ENCODE data around the gene APEH. TPM values are rescaled to one million over a fixed set of nuclear protein-coding genes. Genes with fewer than 3 reads are reported as not detected.

APEH gene
- total and polyA plus RNA-seq, 3 donors from 2014 or later = 72.3 to 94.5 (median 76.7) TPM

DNA sequence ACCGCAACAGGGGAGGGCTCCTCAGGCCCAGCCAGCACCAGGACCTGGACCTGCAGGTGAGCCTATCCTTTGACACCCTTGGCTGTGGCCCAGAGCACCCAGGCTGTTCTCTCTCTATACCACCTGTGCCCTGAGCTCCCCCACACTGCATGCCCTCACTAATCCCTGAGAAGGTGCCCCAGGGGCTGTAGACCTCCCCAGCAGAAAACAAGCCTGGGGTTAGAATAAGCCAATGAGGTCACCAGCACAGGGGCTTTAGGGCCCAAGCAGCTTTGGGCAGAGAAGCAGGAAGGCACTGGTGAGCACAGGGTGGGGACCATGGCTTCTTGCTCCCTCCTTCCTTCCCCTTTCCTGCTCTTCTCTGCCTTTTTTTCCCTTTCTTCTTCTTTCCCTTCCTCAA lies 10.3 kb upstream of the APEH start:
- no peaks in the 10 kb centered on the region for H3K27me3 ChIP-seq
- 88% methylated on average over 1 of the region's 1 CpG; no CpG with 5 or more reads in 1 of the 2 donors for WGBS, 2 donors
- no peak overlapping the region for H3K4me3 ChIP-seq
- no peaks in the 10 kb centered on the region for H3K4me1 ChIP-seq
- no peaks in the 10 kb centered on the region for H3K36me3 ChIP-seq (ENCODE audit: low read depth, missing control alignments)
- DNase-seq = no peak
- H3K27ac ChIP-seq = no peak overlapping the region
- TF ChIP-seq, protein P1, sequence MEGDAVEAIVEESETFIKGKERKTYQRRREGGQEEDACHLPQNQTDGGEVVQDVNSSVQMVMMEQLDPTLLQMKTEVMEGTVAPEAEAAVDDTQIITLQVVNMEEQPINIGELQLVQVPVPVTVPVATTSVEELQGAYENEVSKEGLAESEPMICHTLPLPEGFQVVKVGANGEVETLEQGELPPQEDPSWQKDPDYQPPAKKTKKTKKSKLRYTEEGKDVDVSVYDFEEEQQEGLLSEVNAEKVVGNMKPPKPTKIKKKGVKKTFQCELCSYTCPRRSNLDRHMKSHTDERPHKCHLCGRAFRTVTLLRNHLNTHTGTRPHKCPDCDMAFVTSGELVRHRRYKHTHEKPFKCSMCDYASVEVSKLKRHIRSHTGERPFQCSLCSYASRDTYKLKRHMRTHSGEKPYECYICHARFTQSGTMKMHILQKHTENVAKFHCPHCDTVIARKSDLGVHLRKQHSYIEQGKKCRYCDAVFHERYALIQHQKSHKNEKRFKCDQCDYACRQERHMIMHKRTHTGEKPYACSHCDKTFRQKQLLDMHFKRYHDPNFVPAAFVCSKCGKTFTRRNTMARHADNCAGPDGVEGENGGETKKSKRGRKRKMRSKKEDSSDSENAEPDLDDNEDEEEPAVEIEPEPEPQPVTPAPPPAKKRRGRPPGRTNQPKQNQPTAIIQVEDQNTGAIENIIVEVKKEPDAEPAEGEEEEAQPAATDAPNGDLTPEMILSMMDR (IDR thresholded peaks at IDR 0.05) = no peak
- no peak for TF ChIP-seq POLR2A (IDR thresholded peaks at IDR 0.05)
- intact Hi-C loops (cut with DNase I; ENCODE audit: low total_unique reads) = no loop called here
- H3K9me3 ChIP-seq = no peaks in the 10 kb centered on the region

DNA sequence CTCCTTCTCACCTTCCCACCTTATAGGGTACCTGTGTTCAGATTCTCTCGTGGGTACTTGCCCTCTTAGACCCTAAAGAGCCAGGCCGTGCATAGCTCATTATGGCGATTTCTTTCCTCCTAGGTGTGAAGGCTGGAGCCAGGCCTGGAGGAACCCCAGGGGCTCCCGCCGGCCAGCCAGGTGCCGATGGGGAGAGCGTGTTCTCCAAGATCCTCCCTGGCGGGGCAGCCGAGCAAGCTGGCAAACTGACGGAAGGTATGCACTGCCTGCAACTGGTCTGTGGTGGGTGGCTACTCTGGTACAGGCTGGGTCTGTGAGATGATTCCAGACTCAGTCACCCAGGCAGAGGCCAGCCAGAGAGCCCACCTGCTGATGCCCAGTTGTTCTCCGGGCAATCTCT lies 9.9 kb upstream of the APEH start:
- H3K4me3 ChIP-seq = no peak overlapping the region
- 95 to 100% methylated on average over 8 to 11 of the region's 11 CpGs for WGBS, 2 donors
- no peaks in the 10 kb centered on the region for H3K27me3 ChIP-seq
- intact Hi-C loops (cut with DNase I; ENCODE audit: low total_unique reads) = no loop called here
- no peaks in the 10 kb centered on the region for H3K9me3 ChIP-seq
- H3K27ac ChIP-seq = no peak overlapping the region
- no peaks in the 10 kb centered on the region for H3K4me1 ChIP-seq
- no peak for TF ChIP-seq POLR2A (IDR thresholded peaks at IDR 0.05)
- TF ChIP-seq, protein P1 (IDR thresholded peaks at IDR 0.05) = no peak
- H3K36me3 ChIP-seq (ENCODE audit: low read depth, missing control alignments) = no peaks in the 10 kb centered on the region
- DNase-seq = no peak

DNA sequence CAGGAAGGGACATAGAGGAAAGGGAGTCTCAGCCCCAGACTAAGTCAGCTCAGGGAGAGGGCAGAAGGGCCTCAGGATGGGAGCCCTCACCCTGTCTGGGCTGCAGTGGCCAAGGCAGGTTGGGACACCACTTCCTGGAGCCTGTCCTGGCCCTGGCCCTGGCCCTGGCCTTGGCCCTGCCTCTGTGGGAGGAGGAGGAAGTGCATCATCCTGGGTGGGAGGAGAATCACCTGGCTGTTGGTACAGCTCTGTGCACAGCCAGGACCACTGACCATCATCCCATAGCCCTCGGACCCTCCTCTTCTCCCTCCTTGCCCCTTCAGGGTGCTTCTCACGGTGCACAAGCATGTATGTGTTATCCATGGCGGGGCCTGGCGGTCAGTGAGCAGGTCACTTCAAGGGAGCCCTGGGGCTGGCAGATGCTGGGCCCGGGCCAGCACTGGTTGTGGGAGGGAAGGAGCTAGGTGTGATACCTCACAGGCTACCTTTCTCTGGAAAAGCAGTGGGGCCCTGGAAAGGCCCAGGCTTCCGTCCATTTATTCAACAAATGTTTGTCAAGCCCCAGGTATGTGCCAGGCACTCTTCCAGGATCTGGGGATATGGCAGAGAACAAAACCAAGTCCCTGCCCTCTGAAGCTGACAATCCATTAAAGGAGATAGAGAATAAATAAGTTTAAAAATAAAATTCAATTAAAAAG lies 8.2 kb upstream of the APEH start:
- H3K36me3 ChIP-seq (ENCODE audit: low read depth, missing control alignments) = no peaks in the 10 kb centered on the region
- H3K4me3 ChIP-seq = no peak overlapping the region
- WGBS, 2 donors = 87 to 93% methylated on average over 6 of the region's 6 CpGs
- no peak overlapping the region for H3K27ac ChIP-seq
- intact Hi-C loops (cut with DNase I; ENCODE audit: low total_unique reads) = no loop called here
- H3K9me3 ChIP-seq = no peaks in the 10 kb centered on the region
- H3K4me1 ChIP-seq = no peaks in the 10 kb centered on the region
- DNase-seq = no peak
- no peak for TF ChIP-seq POLR2A (IDR thresholded peaks at IDR 0.05)
- TF ChIP-seq, protein P1 (IDR thresholded peaks at IDR 0.05) = no peak
- H3K27me3 ChIP-seq = no peaks in the 10 kb centered on the region

DNA sequence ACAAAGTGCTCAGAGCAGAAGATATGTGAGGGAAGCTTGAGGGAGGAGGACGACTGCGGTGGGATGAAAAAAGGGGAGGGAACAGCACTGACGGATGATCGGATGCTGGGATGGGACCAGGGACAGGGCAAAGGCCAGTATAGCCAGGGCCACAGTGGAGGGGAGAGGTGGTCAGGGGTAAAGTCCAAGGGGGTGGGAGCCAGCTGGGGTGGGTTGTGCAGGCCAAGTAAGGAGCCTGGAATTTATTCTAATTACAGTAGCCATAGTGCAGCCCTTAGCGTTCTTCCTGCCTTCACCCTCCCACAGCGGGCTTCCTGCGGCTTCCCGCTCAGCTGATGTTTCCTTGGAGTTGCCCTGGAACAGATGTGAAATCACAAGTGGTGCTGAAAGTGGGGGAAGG lies 7.6 kb upstream of the APEH start:
- no peaks in the 10 kb centered on the region for H3K4me1 ChIP-seq
- intact Hi-C loops (cut with DNase I; ENCODE audit: low total_unique reads) = no loop called here
- no peak for DNase-seq
- H3K27me3 ChIP-seq = no peaks in the 10 kb centered on the region
- TF ChIP-seq, protein P1 (IDR thresholded peaks at IDR 0.05) = no peak
- TF ChIP-seq POLR2A (IDR thresholded peaks at IDR 0.05) = no peak
- 35 to 61% methylated on average over 6 to 8 of the region's 8 CpGs for WGBS, 2 donors
- H3K27ac ChIP-seq = no peak overlapping the region
- no peaks in the 10 kb centered on the region for H3K9me3 ChIP-seq
- H3K4me3 ChIP-seq = no peak overlapping the region
- no peaks in the 10 kb centered on the region for H3K36me3 ChIP-seq (ENCODE audit: low read depth, missing control alignments)

Data from testis (tissue), 3 donors.